Mesendoderm (in vitro differentiated cells): ENCODE results near the gene ZC3H7B.

Source experiments
- DNase-seq: peaks from one replicate; pipeline ENCODE4 v3.0.0; 2013
- H2AK5ac ChIP-seq: 2 replicates; pipeline ENCODE4 v1.6.1; 2013; ENCODE audit warnings: low read length, inconsistent platforms
- H2BK120ac ChIP-seq: 2 replicates; pipeline ENCODE4 v1.6.1; 2013; ENCODE audit warnings: low read depth, mild to moderate bottlenecking, low read length, moderate library complexity, mixed read lengths
- H2BK15ac ChIP-seq: replicated peaks from 2 replicates; pipeline ENCODE4 v1.6.1; 2013; ENCODE audit warnings: low read depth, mild to moderate bottlenecking, moderate library complexity
- H2BK5ac ChIP-seq: 2 replicates; pipeline ENCODE4 v1.6.1; 2013; ENCODE audit warnings: low read length, inconsistent platforms
- H3K18ac ChIP-seq: 2 replicates; pipeline ENCODE4 v1.6.1; 2013; ENCODE audit warnings: mild to moderate bottlenecking, low read length, mixed read lengths
- H3K23ac ChIP-seq: one replicate; pipeline ENCODE4 v1.6.1; 2013; ENCODE audit warnings: low read length
- H3K27ac ChIP-seq: 2 replicates; pipeline ENCODE4 v1.5.1; 2013; ENCODE audit warnings: low read depth, mild to moderate bottlenecking, inconsistent platforms, low read length, moderate library complexity
- H3K27me3 ChIP-seq: 2 replicates; pipeline ENCODE4 v1.6.1; 2013; ENCODE audit warnings: low read length, control low read depth, mild to moderate bottlenecking, inconsistent platforms; ENCODE audit not compliant: insufficient read depth, poor library complexity
- H3K36me3 ChIP-seq: 2 replicates; pipeline ENCODE4 v1.6.1; 2013; ENCODE audit warnings: low read length, inconsistent platforms; ENCODE audit not compliant: control insufficient read depth, insufficient read depth
- H3K4ac ChIP-seq: one replicate; pipeline ENCODE4 v1.6.1; 2013; ENCODE audit warnings: low read depth, mild to moderate bottlenecking, low read length, moderate library complexity
- H3K4me1 ChIP-seq: 2 replicates; pipeline ENCODE4 v1.6.1; 2013; ENCODE audit warnings: low read depth, low read length, inconsistent platforms; ENCODE audit not compliant: control insufficient read depth
- H3K4me2 ChIP-seq: 2 replicates; pipeline ENCODE4 v1.6.1; 2013; ENCODE audit warnings: low read length
- H3K4me3 ChIP-seq: 2 replicates; pipeline ENCODE4 v1.5.1; 2013; ENCODE audit warnings: mild to moderate bottlenecking, low read length
- H3K56ac ChIP-seq: one replicate; pipeline ENCODE4 v1.6.1; 2013; ENCODE audit warnings: low read length
- H3K79me1 ChIP-seq: 2 replicates; pipeline ENCODE4 v1.6.1; 2013; ENCODE audit warnings: low read length, inconsistent platforms
- H3K79me2 ChIP-seq: 2 replicates; pipeline ENCODE4 v1.6.1; 2013; ENCODE audit warnings: mild to moderate bottlenecking, low read length; ENCODE audit not compliant: control insufficient read depth, insufficient read depth
- H3K9ac ChIP-seq: 2 replicates; pipeline ENCODE4 v1.6.1; 2013; ENCODE audit warnings: low read length, inconsistent platforms
- H4K5ac ChIP-seq: one replicate; pipeline ENCODE4 v1.6.1; 2013; ENCODE audit warnings: low read length
- H4K8ac ChIP-seq: one replicate; pipeline ENCODE4 v1.6.1; 2013; ENCODE audit warnings: low read depth, mild to moderate bottlenecking, control low read depth, low read length, moderate library complexity
- WGBS: extraction: QIAGEN DNeasy Blood & Tissue Kit; methylation state at CpG from one replicate; pipeline ENCODE4 v1.1.7; 2013; ENCODE audit warnings: low lambda C conversion rate, missing lambda C conversion rate; ENCODE audit not compliant: insufficient coverage; ENCODE audit errors: extremely low coverage; 5-methylcytosine and 5-hydroxymethylcytosine counted together

The ZC3H7B gene

DNA sequence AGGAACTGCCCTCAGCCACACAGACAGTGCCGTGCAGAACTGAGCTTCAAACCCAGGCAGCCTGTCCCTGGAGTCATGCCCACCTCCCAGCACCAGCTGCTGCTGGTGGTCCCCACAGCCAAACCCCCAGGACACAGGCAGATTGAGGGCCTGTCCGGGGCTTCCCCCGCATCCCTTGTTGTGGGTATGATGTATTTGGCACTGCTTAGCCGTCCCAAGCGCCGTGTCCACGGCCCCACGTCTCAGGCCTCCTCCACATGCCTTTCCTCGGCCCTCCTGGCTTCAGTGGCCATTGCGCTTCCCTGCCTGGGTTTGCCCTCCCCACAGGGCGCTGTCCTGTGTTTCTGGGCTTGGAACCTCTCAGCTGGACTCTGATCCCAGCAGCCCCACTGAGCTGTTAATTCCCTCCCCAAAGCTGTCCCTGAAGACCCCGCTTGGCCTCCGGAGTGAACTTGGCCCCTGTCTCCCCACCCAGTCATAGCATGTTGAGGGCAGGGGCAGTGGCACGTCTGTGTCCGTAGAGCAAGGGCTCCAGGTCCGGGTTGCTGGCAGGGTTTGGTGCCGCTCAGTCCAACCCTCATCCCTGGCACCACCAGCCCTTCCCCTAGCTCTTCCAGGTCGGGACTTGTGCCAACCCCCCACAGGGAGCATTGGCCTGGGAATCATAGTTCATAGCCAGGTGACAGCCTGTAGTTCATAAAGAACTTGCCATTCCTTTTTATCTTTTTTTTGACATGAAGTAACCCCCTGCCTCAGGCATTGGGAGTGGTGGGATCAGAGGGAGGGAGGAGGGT is 45.9 kb downstream of the ZC3H7B start:
- no peak overlapping the region for H3K27ac ChIP-seq
- no peaks in the 10 kb centered on the region for H3K27me3 ChIP-seq
- H3K4me1 ChIP-seq = no peaks in the 10 kb centered on the region
- no peak overlapping the region for H2BK15ac ChIP-seq
- H2BK5ac ChIP-seq = no peak overlapping the region
- no peak overlapping the region for H3K4ac ChIP-seq
- H3K79me1 ChIP-seq = no peaks in the 10 kb centered on the region
- H3K23ac ChIP-seq = no peak overlapping the region
- H3K4me3 ChIP-seq = no peak overlapping the region
- no peaks in the 10 kb centered on the region for H3K79me2 ChIP-seq
- no peak overlapping the region for H3K9ac ChIP-seq
- no CpG with 5 or more reads among the region's 18 CpGs for WGBS
- H3K36me3 ChIP-seq = peaks cover 7% of the 10 kb centered on the region
- H4K8ac ChIP-seq = no peak overlapping the region
- H2BK120ac ChIP-seq = no peak overlapping the region
- H3K56ac ChIP-seq = no peak overlapping the region
- no peak overlapping the region for H3K4me2 ChIP-seq
- no peak for DNase-seq
- H3K18ac ChIP-seq = no peak overlapping the region
- no peak overlapping the region for H4K5ac ChIP-seq
- no peak overlapping the region for H2AK5ac ChIP-seq

GRCh38 chr22:41348964-41349484 is 47.7 kb downstream of the ZC3H7B start:
- Histone ChIP-seq H3K23ac (no peak overlapping the region), H2AK5ac (no peak overlapping the region), H3K79me2 (no peaks in the 10 kb centered on the region), H3K18ac (no peak overlapping the region), H3K9ac (no peak overlapping the region), H3K4ac (no peak overlapping the region), H3K4me2 (no peak overlapping the region), H4K5ac (no peak overlapping the region), H3K79me1 (no peaks in the 10 kb centered on the region), H4K8ac (no peak overlapping the region), H3K27ac (no peak overlapping the region), H3K27me3 (no peaks in the 10 kb centered on the region), H3K36me3 (peaks cover 8% of the 10 kb centered on the region), H3K4me1 (no peaks in the 10 kb centered on the region), H2BK120ac (no peak overlapping the region), H3K4me3 (no peak overlapping the region), H2BK5ac (no peak overlapping the region), H3K56ac (no peak overlapping the region), H2BK15ac (no peak overlapping the region)
- no peak for DNase-seq
- no CpG with 5 or more reads among the region's 22 CpGs for WGBS

GRCh38 chr22:41350087-41350486 is 48.8 kb downstream of the ZC3H7B start:
- H3K27ac ChIP-seq = no peak overlapping the region
- no CpG with 5 or more reads among the region's 4 CpGs for WGBS

DNA sequence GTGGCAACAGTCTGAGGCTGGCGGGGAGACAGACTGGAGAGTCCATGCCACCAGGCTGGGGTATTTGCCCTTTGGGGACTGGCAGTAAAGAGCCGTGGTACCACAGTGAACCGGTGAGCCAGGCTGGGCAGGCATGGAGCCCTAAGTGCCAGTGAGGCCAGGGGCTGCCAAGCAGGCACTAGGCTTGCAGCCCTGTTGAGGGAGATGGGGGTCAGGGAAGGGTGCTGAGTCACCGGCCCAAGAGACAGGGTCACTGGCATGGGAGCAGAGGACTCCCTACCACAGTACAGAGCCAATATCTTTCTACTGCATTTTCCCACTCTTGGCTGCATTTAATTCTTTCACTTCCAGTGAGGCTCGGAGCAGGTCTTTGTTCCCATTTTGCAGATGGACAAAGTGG is 49.7 kb downstream of the ZC3H7B start:
- H3K23ac ChIP-seq = no peak overlapping the region
- no peak overlapping the region for H2AK5ac ChIP-seq
- peaks cover 5% of the 10 kb centered on the region for H3K36me3 ChIP-seq
- H2BK5ac ChIP-seq = no peak overlapping the region
- H3K79me2 ChIP-seq = no peaks in the 10 kb centered on the region
- H3K4me1 ChIP-seq = no peaks in the 10 kb centered on the region
- no peak overlapping the region for H3K9ac ChIP-seq
- no peak overlapping the region for H3K18ac ChIP-seq
- H4K5ac ChIP-seq = no peak overlapping the region
- H3K4me2 ChIP-seq = no peak overlapping the region
- H2BK15ac ChIP-seq = no peak overlapping the region
- no CpG with 5 or more reads among the region's 5 CpGs for WGBS
- no peak overlapping the region for H3K56ac ChIP-seq
- no peak overlapping the region for H2BK120ac ChIP-seq
- H3K27me3 ChIP-seq = no peaks in the 10 kb centered on the region
- no peak overlapping the region for H3K27ac ChIP-seq
- H3K4me3 ChIP-seq = no peak overlapping the region
- no peak overlapping the region for H3K4ac ChIP-seq
- H3K79me1 ChIP-seq = no peaks in the 10 kb centered on the region
- H4K8ac ChIP-seq = no peak overlapping the region
- no peak for DNase-seq

More at GRCh38 chr22:41350087-41350486, 48.8 kb downstream of the ZC3H7B start:
- no peaks in the 10 kb centered on the region for H3K27me3 ChIP-seq
- H4K5ac ChIP-seq = no peak overlapping the region
- H3K56ac ChIP-seq = no peak overlapping the region
- H3K4me1 ChIP-seq = no peaks in the 10 kb centered on the region
- no peaks in the 10 kb centered on the region for H3K79me1 ChIP-seq
- H2BK15ac ChIP-seq = no peak overlapping the region
- H2BK120ac ChIP-seq = no peak overlapping the region
- no peak overlapping the region for H3K4ac ChIP-seq
- no peak overlapping the region for H3K18ac ChIP-seq
- H3K36me3 ChIP-seq = peaks cover 8% of the 10 kb centered on the region
- no peaks in the 10 kb centered on the region for H3K79me2 ChIP-seq
- no peak overlapping the region for H4K8ac ChIP-seq
- no peak overlapping the region for H3K23ac ChIP-seq
- DNase-seq = no peak
- no peak overlapping the region for H3K4me3 ChIP-seq
- no peak overlapping the region for H2BK5ac ChIP-seq
- H3K4me2 ChIP-seq = no peak overlapping the region
- no peak overlapping the region for H3K9ac ChIP-seq
- H2AK5ac ChIP-seq = no peak overlapping the region

DNA sequence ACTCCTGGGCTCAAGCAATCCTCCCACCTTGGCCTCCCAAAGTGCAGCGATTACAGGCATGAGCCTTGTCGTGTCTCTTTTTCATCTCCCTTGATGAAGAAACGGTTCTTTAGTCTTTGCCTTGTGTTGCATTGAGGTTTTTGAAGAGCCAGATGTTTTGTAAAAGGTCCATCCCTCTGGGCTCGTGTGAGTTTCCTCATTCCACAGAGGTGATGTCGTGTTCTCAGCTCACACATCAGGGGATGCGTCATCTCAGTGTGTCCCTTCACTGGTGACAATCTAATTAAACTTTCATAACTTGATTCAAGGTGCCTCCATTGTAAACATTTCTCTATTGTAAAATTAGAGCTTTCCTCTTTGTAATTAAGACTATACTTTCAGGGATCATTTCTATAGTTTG is 50.7 kb downstream of the ZC3H7B start:
- no peaks in the 10 kb centered on the region for H3K79me2 ChIP-seq
- no peak overlapping the region for H2BK15ac ChIP-seq
- no peak overlapping the region for H3K4me3 ChIP-seq
- H2BK120ac ChIP-seq = no peak overlapping the region
- no peak overlapping the region for H3K23ac ChIP-seq
- H3K4me2 ChIP-seq = no peak overlapping the region
- no peak overlapping the region for H3K9ac ChIP-seq
- no peaks in the 10 kb centered on the region for H3K79me1 ChIP-seq
- H3K18ac ChIP-seq = no peak overlapping the region
- no peak overlapping the region for H3K27ac ChIP-seq
- H2BK5ac ChIP-seq = no peak overlapping the region
- H3K56ac ChIP-seq = no peak overlapping the region
- no peaks in the 10 kb centered on the region for H3K4me1 ChIP-seq
- H3K36me3 ChIP-seq = peaks cover 9% of the 10 kb centered on the region
- H3K27me3 ChIP-seq = no peaks in the 10 kb centered on the region
- no peak overlapping the region for H4K5ac ChIP-seq
- DNase-seq = peak; percentile 83
- no peak overlapping the region for H2AK5ac ChIP-seq
- H4K8ac ChIP-seq = no peak overlapping the region
- H3K4ac ChIP-seq = no peak overlapping the region
- no CpG with 5 or more reads among the region's 6 CpGs for WGBS
